Ishikawa (cell line): ENCODE measurements around the gene DCHS2.

ENCODE experiments used
- CEBPB ChIP-seq: IDR thresholded peaks from 2 replicates; pipeline ENCODE4 v1.6.1; 2012
- CREB1 ChIP-seq: IDR thresholded peaks from 2 replicates; pipeline ENCODE4 v1.6.1; 2012; ENCODE audit warnings: low read depth
- EGR1 ChIP-seq: IDR thresholded peaks from 2 replicates; pipeline ENCODE4 v1.6.1; 2012
- EP300 ChIP-seq: IDR thresholded peaks from 2 replicates; pipeline ENCODE4 v1.6.1; 2012; ENCODE audit warnings: borderline replicate concordance
- FOXM1 ChIP-seq: IDR thresholded peaks from 2 replicates; pipeline ENCODE4 v1.6.1; 2012; ENCODE audit warnings: low read depth, borderline replicate concordance
- MAX ChIP-seq: IDR thresholded peaks from 2 replicates; pipeline ENCODE4 v1.6.1; 2012
- NFIC ChIP-seq: IDR thresholded peaks from 2 replicates; pipeline ENCODE4 v1.6.1; 2012
- RAD21 ChIP-seq: IDR thresholded peaks from 2 replicates; pipeline ENCODE4 v1.6.1; 2012; ENCODE audit warnings: low read depth
- REST ChIP-seq: IDR thresholded peaks from 2 replicates; pipeline ENCODE4 v1.6.1; 2012; ENCODE audit warnings: low read depth, mild to moderate bottlenecking
- TAF1 ChIP-seq: IDR thresholded peaks from 2 replicates; pipeline ENCODE4 v1.6.1; 2012; ENCODE audit warnings: low read depth, mild to moderate bottlenecking
- TCF12 ChIP-seq: IDR thresholded peaks from 2 replicates; pipeline ENCODE4 v1.6.1; 2012; ENCODE audit warnings: low read depth
- TEAD4 ChIP-seq: IDR thresholded peaks from 2 replicates; pipeline ENCODE4 v1.6.1; 2012
- USF1 ChIP-seq: IDR thresholded peaks from 2 replicates; pipeline ENCODE4 v1.6.1; 2012
- YY1 ChIP-seq: IDR thresholded peaks from 2 replicates; pipeline ENCODE4 v1.6.1; 2012; ENCODE audit warnings: low read depth
- ZBTB7A ChIP-seq: IDR thresholded peaks from 2 replicates; pipeline ENCODE4 v1.6.1; 2012; ENCODE audit warnings: low read depth

DCHS2 gene

DNA sequence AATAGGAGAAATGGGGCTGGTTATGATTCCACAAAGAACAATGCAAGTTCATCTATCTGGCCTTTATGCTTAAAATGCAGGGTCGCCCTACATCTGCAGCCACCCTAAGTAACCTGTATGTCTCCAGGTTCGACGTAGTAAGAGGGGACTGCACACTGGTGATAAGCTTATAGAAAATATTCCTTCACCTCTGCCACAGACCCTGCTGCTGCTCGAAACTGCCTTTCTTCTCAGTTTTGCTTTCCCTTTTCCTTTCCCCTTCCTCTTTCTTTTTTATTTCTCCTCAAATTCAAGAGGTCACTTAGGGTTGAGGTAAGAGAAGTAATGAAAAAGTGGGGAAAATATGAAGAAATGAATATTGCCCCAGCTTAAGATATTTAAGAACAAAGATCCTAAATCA lies 123.5 kb downstream of the DCHS2 start:
- no peak for TF ChIP-seq EGR1
- no peak for TF ChIP-seq FOXM1
- TF ChIP-seq MAX, result no peak
- TF ChIP-seq NFIC, result no peak
- no peak for TF ChIP-seq REST
- no peak for TF ChIP-seq TAF1

- TF ChIP-seq MAX (no peak), REST (no peak), TEAD4 (no peak), EP300 (no peak)
These were observed 123.9 kb downstream of the DCHS2 start for GRCh38 chr4:154367659-154368058.

- no peak for TF ChIP-seq CEBPB
- no peak for TF ChIP-seq USF1
- no peak for TF ChIP-seq TEAD4
- no peak for TF ChIP-seq TCF12
- TF ChIP-seq CREB1, result no peak
- TF ChIP-seq FOXM1, result no peak
- TF ChIP-seq TAF1, result no peak
These were observed 124.6 kb downstream of the DCHS2 start for GRCh38 chr4:154366956-154367355.

GRCh38 chr4:154364066-154364845 lies 127.3 kb downstream of the DCHS2 start:
- TF ChIP-seq CEBPB (no peak), MAX (no peak), REST (no peak), TCF12 (no peak)

- no peak for TF ChIP-seq FOXM1
- TF ChIP-seq EP300, result no peak
- no peak for TF ChIP-seq REST
- TF ChIP-seq YY1, result no peak
- no peak for TF ChIP-seq ZBTB7A
- TF ChIP-seq NFIC, result no peak
- TF ChIP-seq TEAD4, result no peak
- no peak for TF ChIP-seq MAX
- TF ChIP-seq CREB1, result no peak
- no peak for TF ChIP-seq EGR1
- TF ChIP-seq CEBPB, result no peak
- no peak for TF ChIP-seq USF1
- no peak for TF ChIP-seq TCF12
- TF ChIP-seq RAD21, result no peak
- no peak for TF ChIP-seq TAF1
These were observed 130.1 kb downstream of the DCHS2 start for GRCh38 chr4:154361450-154361849.
